GM18511 (cell line): ENCODE data around the gene NCS1.
A peak's percentile ranks its signal among the peaks of the same experiment; 100 is the strongest.

ENCODE experiments used
- ATAC-seq: cut with Tn5 transposase; IDR thresholded peaks from one replicate; pipeline ENCODE4 v1.9.1; 2021; ENCODE audit warnings: mild to moderate bottlenecking, moderate library complexity; ENCODE audit not compliant: unreplicated experiment

The NCS1 gene

GRCh38 chr9:130172161-130172857 lies at the start of gene NCS1:
Gene NCS1 (plus strand): TSS chr9:130172404. CDS start chr9:130172664, 260 bp downstream.
- no peak for ATAC-seq

- no peak for ATAC-seq
Measured at GRCh38 chr9:130122456-130122855, 49.7 kb upstream of the NCS1 start.

- ATAC-seq, result no peak
Measured at GRCh38 chr9:130124085-130124860, 47.9 kb upstream of the NCS1 start.

- ATAC-seq, result no peak
Measured at GRCh38 chr9:130126721-130127433, 45.3 kb upstream of the NCS1 start.

GRCh38 chr9:130128251-130128650 lies 44.0 kb upstream of the NCS1 start:
- ATAC-seq, result peak; percentile 64

GRCh38 chr9:130128733-130129431 lies 43.3 kb upstream of the NCS1 start:
- peak; percentile 71 for ATAC-seq

- no peak for ATAC-seq
Measured at GRCh38 chr9:130129432-130130061, 42.7 kb upstream of the NCS1 start.

- ATAC-seq, result no peak
Measured at GRCh38 chr9:130132746-130133145, 39.5 kb upstream of the NCS1 start.

- ATAC-seq, result no peak
Measured at GRCh38 chr9:130137081-130137640, 35.0 kb upstream of the NCS1 start.

- ATAC-seq, result no peak
Measured at GRCh38 chr9:130137641-130138081, 34.5 kb upstream of the NCS1 start.

GRCh38 chr9:130138171-130138653 lies 34.0 kb upstream of the NCS1 start:
- ATAC-seq, result no peak

GRCh38 chr9:130138791-130139190 lies 33.4 kb upstream of the NCS1 start:
- ATAC-seq, result no peak

- ATAC-seq, result no peak
Measured at GRCh38 chr9:130139251-130139650, 33.0 kb upstream of the NCS1 start.

- no peak for ATAC-seq
Measured at GRCh38 chr9:130140706-130141105, 31.5 kb upstream of the NCS1 start.

GRCh38 chr9:130142056-130142455 lies 30.1 kb upstream of the NCS1 start:
- no peak for ATAC-seq

GRCh38 chr9:130142641-130143040 lies 29.6 kb upstream of the NCS1 start:
- no peak for ATAC-seq

- no peak for ATAC-seq
Measured at GRCh38 chr9:130143279-130143893, 28.8 kb upstream of the NCS1 start.

GRCh38 chr9:130143958-130144366 lies 28.2 kb upstream of the NCS1 start:
- ATAC-seq, result no peak

- ATAC-seq, result no peak
Measured at GRCh38 chr9:130144703-130145102, 27.5 kb upstream of the NCS1 start.

- no peak for ATAC-seq
Measured at GRCh38 chr9:130145658-130146057, 26.5 kb upstream of the NCS1 start.
